GM12878 (cell line): ENCODE results near the gene ASAP2. TPM values are rescaled to one million over a fixed set of nuclear protein-coding genes. Genes with fewer than 3 reads are reported as not detected.

Experiments
- ATAC-seq: fragments of 200-7000 bp; cut with Tn5 transposase; 3 replicates; pipeline ENCODE4 v1.9.1; 2020; ENCODE audit warnings: mild to moderate bottlenecking, moderate library complexity
- BruUV-seq: library from RNA; stranded (reverse); fragments of 400-500 nt; replicated peaks from 2 replicates; lab custom pipeline; 2021; lab: Mats Ljungman, UMichigan
- CTCF ChIA-PET: fragments of 300-600 bp; sonication (Branson Sonifier 250); formaldehyde crosslinking; extraction: SDS; loops from one replicate; lab custom pipeline; 2021; ENCODE audit warnings: inconsistent platforms; lab: Yijun Ruan, JAX
- POLR2A ChIA-PET: fragments of 350-600 bp; formaldehyde crosslinking; extraction: SDS; loops from one replicate; lab custom pipeline; 2021; ENCODE audit warnings: inconsistent platforms; lab: Charles Lee
- RAD21 ChIA-PET: fragments of 300-600 bp; sonication (Branson Sonifier 250); formaldehyde crosslinking; loops from one replicate; lab custom pipeline; 2023; ENCODE audit warnings: antibody characterized with exemption; ENCODE audit not compliant: unreplicated experiment; lab: Charles Lee
- SMC1A ChIA-PET: fragments of 300-600 bp; sonication (Branson Sonifier 250); formaldehyde crosslinking; loops from one replicate; lab custom pipeline; 2023; ENCODE audit not compliant: unreplicated experiment, uncharacterized antibody; lab: Charles Lee
- DNase-seq: peaks from one replicate; pipeline ENCODE4 v3.0.0-alpha.2; 2011; ENCODE audit warnings: low read depth, low spot score
- FAIRE-seq: peaks from 3 replicates; lab custom pipeline; 2011; peaks lifted over from hg19 to GRCh38; lab: Jason Lieb, UNC
- H2AFZ ChIP-seq: 2 replicates; pipeline ENCODE4 v1.6.0; 2011; ENCODE audit warnings: low read depth, low read length, control low read depth; ENCODE audit not compliant: control insufficient read depth
- H3K27ac ChIP-seq: 2 replicates; pipeline ENCODE4 v1.5.1; 2011; ENCODE audit warnings: control low read depth; ENCODE audit not compliant: control insufficient read depth, insufficient read depth
- H3K27me3 ChIP-seq, 2 experiments: replicated peaks in 1 of 2; 2 replicates each; pipeline versions ENCODE4 v1.6.0 to v1.6.1; 2011; ENCODE audit warnings: low read length in 1 of 2; ENCODE audit not compliant: control insufficient read depth in 2 of 2, insufficient read depth in 2 of 2
- H3K36me3 ChIP-seq, 2 experiments: 2 replicates each; pipeline ENCODE4 v1.5.1; 2011; ENCODE audit warnings: low read length in 1 of 2; ENCODE audit not compliant: control insufficient read depth in 2 of 2, insufficient read depth in 2 of 2
- H3K4me1 ChIP-seq: 2 replicates; pipeline ENCODE4 v1.6.1; 2011; ENCODE audit warnings: mild to moderate bottlenecking, low read length, moderate library complexity, mixed read lengths; ENCODE audit not compliant: control insufficient read depth, insufficient read depth
- H3K4me2 ChIP-seq: 2 replicates; pipeline ENCODE4 v1.6.0; 2011; ENCODE audit warnings: control low read depth; ENCODE audit not compliant: control insufficient read depth, insufficient read depth
- H3K4me3 ChIP-seq: fragments of 200-600 bp; sonication (generic); 2 replicates; pipeline ENCODE4 v1.5.1; 2016
- H3K79me2 ChIP-seq: 2 replicates; pipeline ENCODE4 v1.6.0; 2011; ENCODE audit warnings: low read length; ENCODE audit not compliant: control insufficient read depth, insufficient read depth
- H3K9ac ChIP-seq: 2 replicates; pipeline ENCODE4 v1.8.0; 2011; ENCODE audit warnings: low read length, control low read depth, mixed read lengths; ENCODE audit not compliant: control insufficient read depth, insufficient read depth
- H3K9me3 ChIP-seq: replicated peaks from 3 replicates; pipeline ENCODE4 v1.5.1; 2011; ENCODE audit warnings: mild to moderate bottlenecking, low read length; ENCODE audit not compliant: control insufficient read depth, insufficient read depth
- H4K20me1 ChIP-seq: 2 replicates; pipeline ENCODE4 v1.6.0; 2011; ENCODE audit not compliant: control insufficient read depth, insufficient read depth
- TCF3 ChIP-seq: IDR thresholded peaks from 2 replicates; pipeline ENCODE4 v1.6.1; 2012; ENCODE audit warnings: low read depth, mild to moderate bottlenecking, low read length, borderline replicate concordance; ENCODE audit not compliant: insufficient read depth
- ZNF217 ChIP-seq: fragments of 450-650 bp; IDR thresholded peaks from 2 replicates; pipeline ENCODE4 v1.6.1; 2017; ENCODE audit warnings: antibody characterized with exemption, mild to moderate bottlenecking
- ZNF622 ChIP-seq: fragments of 450-650 bp; IDR thresholded peaks from 2 replicates; pipeline ENCODE4 v1.6.1; 2017; ENCODE audit warnings: mild to moderate bottlenecking, inconsistent platforms
- WGBS: methylation state at CpG from one replicate; pipeline ENCODE4 v1.1.6; 2016; ENCODE audit warnings: low lambda C conversion rate; ENCODE audit not compliant: insufficient replicate concordance, insufficient coverage; ENCODE audit errors: missing lambda C conversion rate; 5-methylcytosine and 5-hydroxymethylcytosine counted together
- in situ Hi-C: fragments of 300-500 bp; cut with MboI; formaldehyde crosslinking; loops from 9 replicates; pipeline ENCODE4 v1.14.3; 2018; ENCODE audit warnings: mixed read lengths
- intact Hi-C: fragments of 100-400 bp; cut with micrococcal nuclease; formaldehyde crosslinking; loops from one replicate; pipeline ENCODE4 v1.14.2; 2022; ENCODE audit not compliant: unreplicated experiment
- polyA plus RNA-seq, 11 experiments: library from polyadenylated mRNA; depleted of rRNA in 4 of 11; unstranded in 6 of 11; stranded (reverse) in 5 of 11; fragments of >200 nt; fragmentation: Nextera tagmentation in 4 of 11; fragmentation: Illumina TruSeq in 1 of 11; extraction: Ambion mirVana in 4 of 11; extraction: Trizol in 1 of 11; gene quantifications; 1 replicate in 1 of 11; 2 replicates in 10 of 11; pipeline versions ENCODE4 v1.2.1 to v1.2.3, GENCODE V29; 2011 to 2016; ENCODE audit warnings: inconsistent platforms in 2 of 11, missing spikeins in 2 of 11, low read depth in 1 of 11
- total RNA-seq, 4 experiments: library from RNA; depleted of rRNA in 3 of 4; stranded (reverse); fragments of >200 nt in 3 of 4; fragmentation: Illumina TruSeq in 1 of 4; extraction: Trizol in 1 of 4; gene quantifications; 2 replicates each; pipeline versions ENCODE4 v1.2.1 to v1.2.3, GENCODE V29; 2013 to 2021
- TF ChIP-seq, protein P1 (sequence below): fragments of 450-650 bp; conservative IDR thresholded peaks from 2 replicates; pipeline ENCODE4 v1.6.1; 2017; ENCODE audit warnings: mild to moderate bottlenecking, moderate library complexity

The ASAP2 gene
- total and polyA plus RNA-seq, 10 of the 15 experiments (the other 5 are each of a cell fraction or from before 2014, with no cell fraction given): 0.05 to 0.27 (median 0.07) TPM; not detected in 4

GRCh38 chr2:9285921-9286320 lies 79.3 kb downstream of the ASAP2 start (continued):
- TF ChIP-seq, protein P1, sequence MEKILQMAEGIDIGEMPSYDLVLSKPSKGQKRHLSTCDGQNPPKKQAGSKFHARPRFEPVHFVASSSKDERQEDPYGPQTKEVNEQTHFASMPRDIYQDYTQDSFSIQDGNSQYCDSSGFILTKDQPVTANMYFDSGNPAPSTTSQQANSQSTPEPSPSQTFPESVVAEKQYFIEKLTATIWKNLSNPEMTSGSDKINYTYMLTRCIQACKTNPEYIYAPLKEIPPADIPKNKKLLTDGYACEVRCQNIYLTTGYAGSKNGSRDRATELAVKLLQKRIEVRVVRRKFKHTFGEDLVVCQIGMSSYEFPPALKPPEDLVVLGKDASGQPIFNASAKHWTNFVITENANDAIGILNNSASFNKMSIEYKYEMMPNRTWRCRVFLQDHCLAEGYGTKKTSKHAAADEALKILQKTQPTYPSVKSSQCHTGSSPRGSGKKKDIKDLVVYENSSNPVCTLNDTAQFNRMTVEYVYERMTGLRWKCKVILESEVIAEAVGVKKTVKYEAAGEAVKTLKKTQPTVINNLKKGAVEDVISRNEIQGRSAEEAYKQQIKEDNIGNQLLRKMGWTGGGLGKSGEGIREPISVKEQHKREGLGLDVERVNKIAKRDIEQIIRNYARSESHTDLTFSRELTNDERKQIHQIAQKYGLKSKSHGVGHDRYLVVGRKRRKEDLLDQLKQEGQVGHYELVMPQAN: no peak
- TF ChIP-seq TCF3: no peak

- no peak for ATAC-seq
- no peak for DNase-seq
- no TSS peak for BruUV-seq
- RAD21 ChIA-PET: no interaction called here
- no peak overlapping the region for H3K4me3 ChIP-seq
- no peaks in the 10 kb centered on the region for H3K9me3 ChIP-seq
- intact Hi-C loops (no loop called here), in situ Hi-C loops (no loop called here)
- no peak overlapping the region for H3K27ac ChIP-seq
- no peak for FAIRE-seq
- H2AFZ ChIP-seq: no peak overlapping the region
- H3K79me2 ChIP-seq: no peaks in the 10 kb centered on the region
- peaks cover 3 to 5% of the 10 kb centered on the region in 2 experiments; a peak in 1 of 4 replicates for H3K27me3 ChIP-seq
- H3K4me1 ChIP-seq: no peaks in the 10 kb centered on the region
- POLR2A ChIA-PET: no interaction called here
- 23% methylated on average over 12 of the region's 12 CpGs for WGBS
- CTCF ChIA-PET: no interaction called here
- SMC1A ChIA-PET: no interaction called here
- H3K4me2 ChIP-seq: no peak overlapping the region
- H3K9ac ChIP-seq: no peak overlapping the region
- H4K20me1 ChIP-seq: no peaks in the 10 kb centered on the region
- TF ChIP-seq ZNF217 (no peak), ZNF622 (no peak)
- no peaks in the 10 kb centered on the region for H3K36me3 ChIP-seq
These were observed 80.2 kb downstream of the ASAP2 start for GRCh38 chr2:9286554-9287399.
